HG03354 (cell line): ENCODE measurements around the gene SRSF10.

Experiments
- ATAC-seq: cut with Tn5 transposase; IDR thresholded peaks from one replicate; pipeline ENCODE4 v1.9.1; 2021; ENCODE audit warnings: mild to moderate bottlenecking; ENCODE audit not compliant: unreplicated experiment, poor library complexity, severe bottlenecking

The SRSF10 gene

DNA sequence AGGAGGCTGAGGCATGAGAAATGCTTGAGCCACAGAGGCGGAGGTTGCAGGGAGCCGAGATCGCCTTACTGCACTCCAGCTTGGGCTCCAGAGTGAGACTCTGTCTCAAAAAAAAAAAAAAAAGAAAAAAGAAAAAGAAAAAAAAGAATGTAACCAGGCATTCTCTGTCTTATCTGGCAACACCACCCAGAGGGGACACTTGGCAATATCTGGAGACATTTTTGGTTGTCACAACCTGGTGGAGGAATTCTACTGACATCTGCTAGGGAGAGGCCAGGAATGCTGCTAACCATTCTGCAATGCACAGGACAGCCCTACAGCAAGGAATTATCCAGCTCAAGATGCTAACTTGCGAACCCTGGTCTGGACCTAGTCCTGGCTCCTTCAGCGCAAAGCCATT is 64.7 kb downstream of the SRSF10 start:
- no peak for ATAC-seq

DNA sequence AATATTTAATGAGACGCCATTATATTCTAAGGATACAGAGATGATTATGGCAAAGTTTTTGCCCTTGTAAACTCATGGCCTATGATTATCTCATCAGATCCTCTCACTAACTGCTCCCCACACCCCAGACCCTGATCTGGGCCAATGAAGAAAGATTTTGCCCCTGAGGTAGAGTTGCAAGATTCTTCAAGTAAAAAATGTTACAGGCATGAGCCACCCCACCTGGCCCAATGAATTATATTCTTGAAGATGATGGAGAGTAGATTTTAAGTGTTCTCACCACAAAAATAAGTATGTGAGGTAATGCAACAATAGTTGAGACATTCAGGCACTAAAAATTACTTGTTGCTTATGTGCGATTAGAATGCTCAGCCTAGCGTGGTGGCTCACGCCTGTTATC is 65.2 kb downstream of the SRSF10 start:
- ATAC-seq = no peak
